OCI-LY7 (cell line): Measurements from ENCODE around the gene AKAP17A. TPM values are rescaled to one million over a fixed set of nuclear protein-coding genes. Genes with fewer than 3 reads are reported as not detected.
"Not testable (repeated sequence)": the region's sequence is repeated elsewhere in the genome, so short reads cannot be mapped to it uniquely, and the experiment has no call there.

Experiments used
- BruUV-seq: library from RNA; stranded (reverse); fragments of 400-500 nt; replicated peaks from 2 replicates; lab custom pipeline; 2021; lab: Mats Ljungman, UMichigan
- CTCF ChIA-PET: fragments of 300-600 bp; sonication (Branson Sonifier 250); formaldehyde crosslinking; loops from one replicate; lab custom pipeline; 2022; ENCODE audit warnings: antibody characterized with exemption; ENCODE audit not compliant: unreplicated experiment; lab: Charles Lee
- POLR2A ChIA-PET: fragments of 300-600 bp; sonication (Branson Sonifier 250); formaldehyde crosslinking; loops from one replicate; lab custom pipeline; 2022; ENCODE audit warnings: antibody characterized with exemption; lab: Charles Lee
- DNase-seq: peaks from one replicate; pipeline ENCODE4 v3.0.0-alpha.2; 2015; ENCODE audit warnings: low spot score
- H2AFZ ChIP-seq: fragments of 200-600 bp; sonication (generic), shearing (Covaris generic); 2 replicates; pipeline ENCODE4 v1.6.1; 2014; ENCODE audit warnings: mild to moderate bottlenecking, antibody characterized with exemption, low read length, moderate library complexity
- H3K27ac ChIP-seq: fragments of 200-600 bp; sonication (generic); 2 replicates; pipeline ENCODE4 v1.5.1; 2014; ENCODE audit warnings: mixed run types, low read depth, mild to moderate bottlenecking, moderate library complexity, low read length, inconsistent platforms; ENCODE audit not compliant: poor library complexity, severe bottlenecking
- H3K36me3 ChIP-seq: fragments of 200-600 bp; sonication (generic); 2 replicates; pipeline ENCODE4 v1.6.1; 2014; ENCODE audit warnings: mild to moderate bottlenecking, antibody characterized with exemption, low read length, moderate library complexity, mixed read lengths; ENCODE audit not compliant: insufficient read depth
- H3K4me1 ChIP-seq: fragments of 200-600 bp; sonication (generic); 2 replicates; pipeline ENCODE4 v1.5.1; 2014; ENCODE audit warnings: mild to moderate bottlenecking, low read length; ENCODE audit not compliant: insufficient read depth, poor library complexity, severe bottlenecking
- H3K4me2 ChIP-seq: fragments of 200-600 bp; sonication (generic); 2 replicates; pipeline ENCODE4 v1.6.1; 2014; ENCODE audit warnings: mild to moderate bottlenecking, low read length
- H3K4me3 ChIP-seq: fragments of 200-600 bp; sonication (generic); 2 replicates; pipeline ENCODE4 v1.5.1; 2014; ENCODE audit warnings: mild to moderate bottlenecking, low read depth, low read length; ENCODE audit not compliant: poor library complexity, severe bottlenecking
- H3K79me2 ChIP-seq: fragments of 200-600 bp; sonication (generic); 2 replicates; pipeline ENCODE4 v1.6.1; 2016; ENCODE audit warnings: low read depth, mild to moderate bottlenecking, low read length, moderate library complexity, mixed read lengths; ENCODE audit not compliant: insufficient read depth
- H3K9me2 ChIP-seq: fragments of 200-600 bp; sonication (generic); 2 replicates; pipeline ENCODE4 v1.6.1; 2016; ENCODE audit warnings: mild to moderate bottlenecking, low read length, mixed read lengths; ENCODE audit not compliant: insufficient read depth
- H3K9me3 ChIP-seq: fragments of 200-600 bp; sonication (generic); 2 replicates; pipeline ENCODE4 v1.6.1; 2014; ENCODE audit warnings: mild to moderate bottlenecking, mixed run types, low read length, mixed read lengths
- H4K20me1 ChIP-seq: fragments of 200-600 bp; sonication (generic); 2 replicates; pipeline ENCODE4 v1.6.1; 2014; ENCODE audit warnings: mild to moderate bottlenecking, antibody characterized with exemption, low read length, moderate library complexity, mixed read lengths; ENCODE audit not compliant: insufficient read depth
- EZH2phosphoT487 ChIP-seq: fragments of 200-600 bp; sonication (generic); IDR thresholded peaks from 2 replicates; pipeline ENCODE4 v1.6.1; 2018; ENCODE audit warnings: low read depth, borderline replicate concordance, mild to moderate bottlenecking, mixed run types, antibody characterized with exemption, low read length, moderate library complexity, mixed read lengths
- intact Hi-C: fragments of 100-400 bp; cut with micrococcal nuclease; formaldehyde crosslinking; loops from one replicate; pipeline ENCODE4 v1.10.0; 2022; ENCODE audit not compliant: unreplicated experiment
- total RNA-seq, 2 experiments: library from RNA; depleted of rRNA in 1 of 2; stranded (reverse); fragments of >200 nt in 1 of 2; shearing (Covaris generic) in 1 of 2; gene quantifications; 2 replicates each; pipeline ENCODE4 v1.2.3, GENCODE V29; 2014 to 2022
- TF ChIP-seq, protein P1 (sequence below): fragments of 200-600 bp; sonication (generic); conservative IDR thresholded peaks from 2 replicates; pipeline ENCODE4 v1.5.1; 2014; ENCODE audit warnings: mild to moderate bottlenecking, antibody characterized with exemption, low read length, moderate library complexity, mixed read lengths

AKAP17A gene
- total RNA-seq, 2 experiments from 2014 or later, result 64.2 to 64.9 TPM

DNA sequence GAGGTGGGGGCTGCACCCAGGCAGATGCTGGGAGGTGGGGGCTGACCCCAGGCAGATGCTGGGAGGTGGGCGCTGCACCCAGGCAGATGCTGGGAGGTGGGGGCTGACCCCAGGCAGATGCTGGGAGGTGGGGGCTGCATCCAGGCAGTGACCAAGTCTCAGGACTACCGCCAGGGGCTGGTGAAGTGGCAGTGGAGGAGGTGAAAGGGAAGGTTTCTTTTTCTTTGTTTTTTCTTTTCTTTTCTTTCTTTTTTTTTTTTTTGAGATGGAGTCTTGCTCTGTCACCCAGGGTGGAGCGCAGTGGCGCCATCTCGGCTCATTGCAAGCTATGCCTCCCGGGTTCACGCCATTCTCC lies 33.4 kb downstream of the AKAP17A start:
- H3K9me3 ChIP-seq, H3K4me2 ChIP-seq, H4K20me1 ChIP-seq, H3K27ac ChIP-seq, H2AFZ ChIP-seq, H3K9me2 ChIP-seq, H3K79me2 ChIP-seq, H3K36me3 ChIP-seq, BruUV-seq, CTCF ChIA-PET, DNase-seq, H3K4me3 ChIP-seq, POLR2A ChIA-PET, intact Hi-C loops: not testable (repeated sequence)
- peaks cover 18% of the 10 kb centered on the region for H3K4me1 ChIP-seq

DNA sequence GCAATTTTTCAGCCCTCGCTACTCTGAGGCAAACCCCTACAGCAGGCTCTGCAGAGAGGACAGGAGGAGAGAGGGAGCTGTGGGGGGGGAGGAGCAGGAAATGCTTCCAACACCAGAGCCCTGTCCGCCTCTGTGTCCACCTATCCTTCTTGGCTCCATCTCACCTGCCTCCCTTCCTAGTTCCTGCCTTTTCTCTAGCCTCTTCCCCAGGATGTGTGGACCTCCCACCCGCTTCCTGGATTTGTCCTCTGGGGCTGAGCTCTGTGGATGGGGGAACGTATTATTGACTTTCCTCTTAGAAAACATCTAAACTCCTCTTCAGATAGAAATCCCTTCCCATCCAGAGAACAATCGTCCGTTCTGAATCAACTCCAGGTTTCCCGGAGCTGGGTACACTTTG lies 37.8 kb downstream of the AKAP17A start:
- Histone ChIP-seq H3K27ac (no peak overlapping the region), H3K9me3 (no peaks in the 10 kb centered on the region), H3K4me3 (no peak overlapping the region), H3K36me3 (no peaks in the 10 kb centered on the region), H2AFZ (no peak overlapping the region), H3K79me2 (no peaks in the 10 kb centered on the region), H3K4me1 (no peaks in the 10 kb centered on the region), H4K20me1 (no peaks in the 10 kb centered on the region), H3K4me2 (no peak overlapping the region), H3K9me2 (no peaks in the 10 kb centered on the region)
- intact Hi-C loops, result no loop called here
- ChIA-PET POLR2A (no interaction called here), CTCF (no interaction called here)
- DNase-seq, result no peak
- TF ChIP-seq, protein P1, sequence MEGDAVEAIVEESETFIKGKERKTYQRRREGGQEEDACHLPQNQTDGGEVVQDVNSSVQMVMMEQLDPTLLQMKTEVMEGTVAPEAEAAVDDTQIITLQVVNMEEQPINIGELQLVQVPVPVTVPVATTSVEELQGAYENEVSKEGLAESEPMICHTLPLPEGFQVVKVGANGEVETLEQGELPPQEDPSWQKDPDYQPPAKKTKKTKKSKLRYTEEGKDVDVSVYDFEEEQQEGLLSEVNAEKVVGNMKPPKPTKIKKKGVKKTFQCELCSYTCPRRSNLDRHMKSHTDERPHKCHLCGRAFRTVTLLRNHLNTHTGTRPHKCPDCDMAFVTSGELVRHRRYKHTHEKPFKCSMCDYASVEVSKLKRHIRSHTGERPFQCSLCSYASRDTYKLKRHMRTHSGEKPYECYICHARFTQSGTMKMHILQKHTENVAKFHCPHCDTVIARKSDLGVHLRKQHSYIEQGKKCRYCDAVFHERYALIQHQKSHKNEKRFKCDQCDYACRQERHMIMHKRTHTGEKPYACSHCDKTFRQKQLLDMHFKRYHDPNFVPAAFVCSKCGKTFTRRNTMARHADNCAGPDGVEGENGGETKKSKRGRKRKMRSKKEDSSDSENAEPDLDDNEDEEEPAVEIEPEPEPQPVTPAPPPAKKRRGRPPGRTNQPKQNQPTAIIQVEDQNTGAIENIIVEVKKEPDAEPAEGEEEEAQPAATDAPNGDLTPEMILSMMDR, result no peak
- TF ChIP-seq EZH2phosphoT487, result no peak
- no TSS peak for BruUV-seq

- Histone ChIP-seq H3K9me2 (no peaks in the 10 kb centered on the region), H3K4me1 (peaks cover 6% of the 10 kb centered on the region), H3K27ac (no peak overlapping the region), H3K4me2 (no peak overlapping the region), H3K9me3 (peaks cover 10% of the 10 kb centered on the region; the same call in 1 of the 2 replicates), H3K4me3 (no peak overlapping the region), H3K79me2 (no peaks in the 10 kb centered on the region), H4K20me1 (no peaks in the 10 kb centered on the region), H3K36me3 (no peaks in the 10 kb centered on the region), H2AFZ (no peak overlapping the region)
- intact Hi-C loops, result loop anchor here (5.0 kb wide), 1 partner anchor 946 kb away; no protein-coding TSS in a partner anchor
- ChIA-PET POLR2A (no interaction called here), CTCF (no interaction called here)
- no peak for TF ChIP-seq EZH2phosphoT487
- TF ChIP-seq, protein P1, result no peak
- BruUV-seq, result no TSS peak
- no peak for DNase-seq
These were observed 54.6 kb downstream of the AKAP17A start for GRCh38 chrX:1646009-1646408.
